Osteocyte (in vitro differentiated cells): ENCODE measurements around the gene TPCN1. TPM values are rescaled to one million over a fixed set of nuclear protein-coding genes. Genes with fewer than 3 reads are reported as not detected.

ENCODE experiments used
- DNase-seq: peaks from one replicate; pipeline ENCODE4 v3.0.0; 2021; ENCODE audit warnings: mixed read lengths; ENCODE audit not compliant: unreplicated experiment; ENCODE audit errors: extremely low spot score
- H3K27ac Mint-ChIP-seq: one replicate; pipeline ENCODE4 v1.8.0; 2021; ENCODE audit warnings: mild to moderate bottlenecking, mixed read lengths; ENCODE audit not compliant: unreplicated experiment
- H3K27me3 Mint-ChIP-seq: one replicate; pipeline ENCODE4 v1.8.0; 2021; ENCODE audit warnings: mixed read lengths; ENCODE audit not compliant: unreplicated experiment
- H3K36me3 Mint-ChIP-seq: one replicate; pipeline ENCODE4 v1.8.0; 2021; ENCODE audit warnings: mixed read lengths; ENCODE audit not compliant: unreplicated experiment
- H3K4me1 Mint-ChIP-seq: one replicate; pipeline ENCODE4 v1.8.0; 2021; ENCODE audit warnings: mixed read lengths; ENCODE audit not compliant: unreplicated experiment
- H3K4me3 Mint-ChIP-seq: one replicate; pipeline ENCODE4 v1.8.0; 2021; ENCODE audit warnings: mild to moderate bottlenecking, moderate library complexity, mixed read lengths; ENCODE audit not compliant: unreplicated experiment
- H3K9me3 Mint-ChIP-seq: one replicate; pipeline ENCODE4 v1.8.0; 2021; ENCODE audit warnings: mixed read lengths; ENCODE audit not compliant: unreplicated experiment
- total RNA-seq: library from RNA; stranded (reverse); gene quantifications from 2 replicates; pipeline ENCODE4 v1.2.1, GENCODE V29; 2021
- TF ChIP-seq, protein P1 (sequence below): fragments of 200-600 bp; sonication (generic); IDR thresholded peaks from 2 replicates; pipeline ENCODE4 v1.5.0; 2021; ENCODE audit warnings: antibody characterized with exemption, mild to moderate bottlenecking, moderate library complexity

TPCN1 gene
- total RNA-seq, 1 donor from 2014 or later, result 80.6 TPM

DNA sequence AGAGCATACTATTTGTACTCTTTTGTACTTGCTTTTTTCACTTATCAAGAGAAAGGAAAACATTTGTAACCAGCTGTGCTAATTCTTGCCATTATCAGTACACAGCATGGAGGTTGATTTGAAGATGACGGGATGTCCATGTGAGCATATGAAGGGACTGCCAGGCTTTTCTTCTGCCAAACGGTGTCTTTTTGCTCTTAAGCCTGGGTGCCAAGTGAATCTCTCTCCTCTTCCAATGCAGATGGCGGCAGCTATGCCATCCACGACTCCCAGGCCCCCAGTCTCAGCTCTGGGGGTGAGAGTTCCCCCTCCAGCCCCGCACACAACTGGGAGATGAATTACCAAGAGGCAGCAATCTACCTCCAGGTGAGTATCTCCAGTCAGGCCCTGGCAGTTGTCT, 38.9 kb downstream of the TPCN1 start:
- no peak overlapping the region for H3K4me3 Mint-ChIP-seq
- peak overlapping the region; percentile 77 for H3K27ac Mint-ChIP-seq
- peaks cover 27% of the 10 kb centered on the region for H3K4me1 Mint-ChIP-seq
- no peaks in the 10 kb centered on the region for H3K27me3 Mint-ChIP-seq
- H3K9me3 Mint-ChIP-seq, result no peaks in the 10 kb centered on the region
- H3K36me3 Mint-ChIP-seq, result peaks cover 3% of the 10 kb centered on the region
- no peak for DNase-seq
- TF ChIP-seq, protein P1, sequence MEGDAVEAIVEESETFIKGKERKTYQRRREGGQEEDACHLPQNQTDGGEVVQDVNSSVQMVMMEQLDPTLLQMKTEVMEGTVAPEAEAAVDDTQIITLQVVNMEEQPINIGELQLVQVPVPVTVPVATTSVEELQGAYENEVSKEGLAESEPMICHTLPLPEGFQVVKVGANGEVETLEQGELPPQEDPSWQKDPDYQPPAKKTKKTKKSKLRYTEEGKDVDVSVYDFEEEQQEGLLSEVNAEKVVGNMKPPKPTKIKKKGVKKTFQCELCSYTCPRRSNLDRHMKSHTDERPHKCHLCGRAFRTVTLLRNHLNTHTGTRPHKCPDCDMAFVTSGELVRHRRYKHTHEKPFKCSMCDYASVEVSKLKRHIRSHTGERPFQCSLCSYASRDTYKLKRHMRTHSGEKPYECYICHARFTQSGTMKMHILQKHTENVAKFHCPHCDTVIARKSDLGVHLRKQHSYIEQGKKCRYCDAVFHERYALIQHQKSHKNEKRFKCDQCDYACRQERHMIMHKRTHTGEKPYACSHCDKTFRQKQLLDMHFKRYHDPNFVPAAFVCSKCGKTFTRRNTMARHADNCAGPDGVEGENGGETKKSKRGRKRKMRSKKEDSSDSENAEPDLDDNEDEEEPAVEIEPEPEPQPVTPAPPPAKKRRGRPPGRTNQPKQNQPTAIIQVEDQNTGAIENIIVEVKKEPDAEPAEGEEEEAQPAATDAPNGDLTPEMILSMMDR, result no peak

DNA sequence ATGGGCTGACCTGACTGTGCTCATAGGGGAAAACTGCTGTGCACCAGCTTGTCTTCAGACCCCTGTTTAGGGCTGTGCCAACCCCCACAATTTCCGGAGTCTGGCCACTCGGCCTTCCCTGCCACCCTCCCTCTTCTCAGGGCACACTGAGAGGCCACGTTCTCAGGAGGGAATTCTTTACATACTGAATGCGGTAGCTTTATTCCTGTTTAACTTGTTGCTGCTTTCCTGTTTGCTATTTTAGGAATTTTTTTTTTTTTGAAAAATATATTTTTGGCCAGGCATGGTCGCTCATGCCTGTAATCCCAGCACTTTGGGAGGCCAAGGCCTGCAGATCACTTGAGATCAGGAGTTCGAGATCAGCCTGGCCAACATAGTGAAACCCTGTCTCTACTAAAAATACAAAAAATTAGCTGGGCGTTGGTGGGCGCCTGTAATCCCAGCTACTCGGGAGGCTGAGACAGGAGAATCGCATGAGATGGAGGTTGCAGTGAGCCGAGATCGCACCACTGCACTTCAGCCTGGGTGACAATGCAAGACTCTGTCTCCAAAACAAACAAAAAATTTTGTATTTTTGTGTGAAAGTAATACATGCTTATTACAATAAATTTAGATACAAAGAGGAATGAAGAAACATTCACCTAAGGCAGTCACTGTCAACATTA, 39.5 kb downstream of the TPCN1 start:
- H3K27ac Mint-ChIP-seq, result no peak overlapping the region
- DNase-seq, result no peak
- no peaks in the 10 kb centered on the region for H3K27me3 Mint-ChIP-seq
- TF ChIP-seq, protein P1, result no peak
- peaks cover 3% of the 10 kb centered on the region for H3K36me3 Mint-ChIP-seq
- H3K4me3 Mint-ChIP-seq, result no peak overlapping the region
- no peaks in the 10 kb centered on the region for H3K9me3 Mint-ChIP-seq
- H3K4me1 Mint-ChIP-seq, result peaks cover 27% of the 10 kb centered on the region

DNA sequence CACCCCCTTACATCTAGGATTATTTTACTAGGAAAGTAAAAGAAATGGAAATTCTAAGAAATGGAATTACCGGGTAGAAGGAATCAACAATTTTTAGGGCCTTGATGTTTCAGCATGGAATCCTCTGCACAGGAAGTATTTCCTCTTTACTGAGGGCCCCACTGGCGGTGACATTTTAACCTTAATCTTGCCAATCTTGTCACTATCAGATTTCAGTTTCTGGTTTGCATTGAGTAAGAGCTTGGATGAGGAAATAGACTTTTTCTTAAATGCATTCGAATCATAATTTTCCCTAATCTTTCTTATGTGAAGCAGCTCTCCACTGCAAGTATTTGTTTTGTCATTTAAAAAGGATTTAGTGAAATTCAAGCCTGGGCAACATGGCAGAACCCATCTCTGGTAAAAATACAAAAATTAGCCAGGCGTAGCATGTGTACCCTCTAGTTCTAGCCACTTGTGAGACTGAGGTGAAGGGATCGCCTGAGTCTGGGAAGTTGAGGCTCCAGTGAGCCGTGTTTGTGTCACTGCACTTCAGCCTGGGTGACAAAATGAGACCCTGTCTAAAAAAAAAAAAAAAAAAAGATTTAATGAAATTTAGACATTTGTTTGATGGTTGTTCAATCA, 40.7 kb downstream of the TPCN1 start:
- H3K27me3 Mint-ChIP-seq, result no peaks in the 10 kb centered on the region
- TF ChIP-seq, protein P1, result no peak
- no peak overlapping the region for H3K27ac Mint-ChIP-seq
- peaks cover 10% of the 10 kb centered on the region for H3K36me3 Mint-ChIP-seq
- H3K9me3 Mint-ChIP-seq, result no peaks in the 10 kb centered on the region
- H3K4me1 Mint-ChIP-seq, result peaks cover 24% of the 10 kb centered on the region
- DNase-seq, result no peak
- no peak overlapping the region for H3K4me3 Mint-ChIP-seq

DNA sequence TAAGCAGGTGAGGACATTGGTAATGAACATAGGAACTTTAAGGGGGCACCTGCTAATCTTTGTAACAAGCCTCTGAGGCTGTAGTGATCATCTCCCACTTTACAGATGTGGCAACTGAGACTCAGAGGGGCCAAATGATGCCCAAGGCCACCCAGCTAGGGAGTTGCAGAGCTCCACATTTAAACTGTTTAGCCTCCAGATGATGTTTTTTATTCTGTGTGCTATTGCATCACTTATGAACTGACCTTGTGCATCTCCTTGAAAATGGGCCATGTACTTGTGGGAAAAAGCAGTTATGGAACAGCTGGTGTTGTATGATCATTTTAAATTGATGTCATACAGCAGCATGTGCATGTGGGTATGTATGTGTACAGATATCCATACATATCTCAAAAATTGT, 41.4 kb downstream of the TPCN1 start:
- no peaks in the 10 kb centered on the region for H3K9me3 Mint-ChIP-seq
- H3K4me1 Mint-ChIP-seq, result peaks cover 24% of the 10 kb centered on the region
- H3K27ac Mint-ChIP-seq, result no peak overlapping the region
- TF ChIP-seq, protein P1, result no peak
- DNase-seq, result no peak
- H3K4me3 Mint-ChIP-seq, result no peak overlapping the region
- peaks cover 12% of the 10 kb centered on the region for H3K36me3 Mint-ChIP-seq
- H3K27me3 Mint-ChIP-seq, result no peaks in the 10 kb centered on the region

DNA sequence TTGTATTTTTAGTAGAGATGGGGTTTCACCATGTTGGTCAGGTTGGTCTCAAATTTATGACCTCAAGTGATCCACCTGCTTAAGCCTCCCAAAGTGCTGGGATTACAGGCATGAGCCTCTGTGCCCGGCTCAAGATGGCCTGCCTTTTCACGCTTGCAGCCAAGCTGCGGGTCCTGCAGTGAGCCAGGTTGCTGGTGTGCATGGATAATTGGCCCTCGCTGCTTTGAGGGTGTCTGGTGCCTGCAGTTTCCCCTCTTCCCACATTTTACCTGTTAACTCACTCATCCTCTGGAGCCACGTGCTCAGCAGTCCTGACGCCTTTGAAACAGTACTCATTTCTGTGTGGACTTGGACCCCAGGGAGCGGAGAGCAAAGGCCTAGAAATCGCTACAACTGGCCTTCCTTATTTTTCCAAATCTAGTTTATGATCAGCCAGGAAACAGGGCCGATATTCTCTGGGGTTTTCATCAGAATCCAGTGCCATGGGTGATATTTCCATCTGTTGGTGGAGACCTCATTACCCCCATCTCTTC, 42.2 kb downstream of the TPCN1 start:
- H3K36me3 Mint-ChIP-seq, result peaks cover 12% of the 10 kb centered on the region
- H3K4me3 Mint-ChIP-seq, result no peak overlapping the region
- no peaks in the 10 kb centered on the region for H3K27me3 Mint-ChIP-seq
- H3K27ac Mint-ChIP-seq, result no peak overlapping the region
- H3K9me3 Mint-ChIP-seq, result no peaks in the 10 kb centered on the region
- DNase-seq, result no peak
- peaks cover 24% of the 10 kb centered on the region for H3K4me1 Mint-ChIP-seq
- TF ChIP-seq, protein P1, result no peak
